ENCODE data around the gene C1orf105. TPM values are rescaled to one million over a fixed set of nuclear protein-coding genes. Genes with fewer than 3 reads are reported as not detected.

The C1orf105 gene
- total RNA-seq, 4 donors from 2014 or later = 0.89 to 1.5 (median 1.5) TPM; not detected in 1

GRCh38 chr1:172399756-172400721 is 20.4 kb upstream of the C1orf105 start:
- TF ChIP-seq POLR2AphosphoS5 (IDR thresholded peaks at IDR 0.05) (no peak), POLR2A (IDR thresholded peaks at IDR 0.05) (no peak), CTCF (IDR thresholded peaks at IDR 0.05) (no peak), EP300 (IDR thresholded peaks at IDR 0.05) (no peak)
- Histone ChIP-seq H3K9me3 (no peaks in the 10 kb centered on the region), H3K27me3 (no peaks in the 10 kb centered on the region), H3K36me3 (no peaks in the 10 kb centered on the region), H3K4me1 (peaks cover 38% of the 10 kb centered on the region), H3K27ac (peak overlapping the region; percentile 60), H3K4me3 (no peak overlapping the region)
- 66% methylated on average over 6 of the region's 6 CpGs for WGBS
- no peak for DNase-seq (ENCODE audit: low spot score in 2 of 2)

GRCh38 chr1:172400722-172401105 is 19.8 kb upstream of the C1orf105 start:
- Histone ChIP-seq H3K4me3 (no peak overlapping the region), H3K27ac (no peak overlapping the region), H3K27me3 (no peaks in the 10 kb centered on the region), H3K9me3 (no peaks in the 10 kb centered on the region), H3K36me3 (no peaks in the 10 kb centered on the region), H3K4me1 (peaks cover 38% of the 10 kb centered on the region)
- 69% methylated on average over 1 of the region's 1 CpG for WGBS
- DNase-seq (ENCODE audit: low spot score in 2 of 2) = no peak
- TF ChIP-seq POLR2A (IDR thresholded peaks at IDR 0.05) (no peak), POLR2AphosphoS5 (IDR thresholded peaks at IDR 0.05) (no peak), EP300 (IDR thresholded peaks at IDR 0.05) (no peak), CTCF (IDR thresholded peaks at IDR 0.05) (no peak)

GRCh38 chr1:172401477-172401876 is 19.0 kb upstream of the C1orf105 start:
- Histone ChIP-seq H3K36me3 (no peaks in the 10 kb centered on the region), H3K9me3 (no peaks in the 10 kb centered on the region), H3K27me3 (no peaks in the 10 kb centered on the region), H3K27ac (no peak overlapping the region), H3K4me1 (peaks cover 38% of the 10 kb centered on the region), H3K4me3 (no peak overlapping the region)
- TF ChIP-seq POLR2A (IDR thresholded peaks at IDR 0.05) (no peak), CTCF (IDR thresholded peaks at IDR 0.05) (no peak), POLR2AphosphoS5 (IDR thresholded peaks at IDR 0.05) (no peak), EP300 (IDR thresholded peaks at IDR 0.05) (no peak)
- no peak for DNase-seq (ENCODE audit: low spot score in 2 of 2)

GRCh38 chr1:172401892-172402291 is 18.6 kb upstream of the C1orf105 start:
- Histone ChIP-seq H3K4me3 (no peak overlapping the region), H3K4me1 (peaks cover 38% of the 10 kb centered on the region), H3K27me3 (no peaks in the 10 kb centered on the region), H3K27ac (no peak overlapping the region), H3K9me3 (no peaks in the 10 kb centered on the region), H3K36me3 (no peaks in the 10 kb centered on the region)
- WGBS = 94% methylated on average over 5 of the region's 5 CpGs
- TF ChIP-seq EP300 (IDR thresholded peaks at IDR 0.05) (no peak), POLR2A (IDR thresholded peaks at IDR 0.05) (no peak), POLR2AphosphoS5 (IDR thresholded peaks at IDR 0.05) (no peak), CTCF (IDR thresholded peaks at IDR 0.05) (no peak)
- no peak for DNase-seq (ENCODE audit: low spot score in 2 of 2)

- 67% methylated on average over 1 of the region's 1 CpG for WGBS
- TF ChIP-seq POLR2AphosphoS5 (IDR thresholded peaks at IDR 0.05) (no peak), EP300 (IDR thresholded peaks at IDR 0.05) (no peak), CTCF (IDR thresholded peaks at IDR 0.05) (no peak), POLR2A (IDR thresholded peaks at IDR 0.05) (no peak)
These were observed 17.5 kb upstream of the C1orf105 start for GRCh38 chr1:172402878-172403569.

More at GRCh38 chr1:172402878-172403569, 17.5 kb upstream of the C1orf105 start:
- Histone ChIP-seq H3K9me3 (no peaks in the 10 kb centered on the region), H3K4me1 (peaks cover 28% of the 10 kb centered on the region), H3K27me3 (no peaks in the 10 kb centered on the region), H3K36me3 (no peaks in the 10 kb centered on the region), H3K4me3 (no peak overlapping the region), H3K27ac (no peak overlapping the region)
- DNase-seq (ENCODE audit: low spot score in 2 of 2) = no peak

All from suprapubic skin (tissue), 4 donors.